CD4-positive, alpha-beta T cell treated with Interleukin-12 subunit alpha and Interleukin-12 subunit beta, for 1 hour (primary cell): Measurements from ENCODE around the gene PFKP.
"Not testable (repeated sequence)": the region's sequence is repeated elsewhere in the genome, so short reads cannot be mapped to it uniquely, and the experiment has no call there.

Source experiments
- DNase-seq: peaks from one replicate; pipeline ENCODE4 v3.0.0-alpha.2; 2020

PFKP gene

GRCh38 chr10:3100093-3100792, 32.9 kb downstream of the PFKP start:
- DNase-seq, result no peak

- no peak for DNase-seq
Measured at GRCh38 chr10:3100856-3101640, 33.7 kb downstream of the PFKP start.

GRCh38 chr10:3102720-3103427, 35.5 kb downstream of the PFKP start:
- no peak for DNase-seq

- no peak for DNase-seq
Measured at GRCh38 chr10:3103646-3104045, 36.3 kb downstream of the PFKP start.

- no peak for DNase-seq
Measured at GRCh38 chr10:3104251-3104918, 37.0 kb downstream of the PFKP start.

- DNase-seq, result no peak
Measured at GRCh38 chr10:3105166-3105565, 37.8 kb downstream of the PFKP start.

GRCh38 chr10:3105905-3106304, 38.6 kb downstream of the PFKP start:
- DNase-seq, result no peak

GRCh38 chr10:3106328-3106727, 39.0 kb downstream of the PFKP start:
- DNase-seq, result not testable (repeated sequence)

GRCh38 chr10:3106928-3107425, 39.6 kb downstream of the PFKP start:
- DNase-seq, result no peak

- DNase-seq, result no peak
Measured at GRCh38 chr10:3107426-3107961, 40.1 kb downstream of the PFKP start.

GRCh38 chr10:3108033-3108432, 40.7 kb downstream of the PFKP start:
- no peak for DNase-seq

GRCh38 chr10:3108575-3109105, 41.3 kb downstream of the PFKP start:
- no peak for DNase-seq

GRCh38 chr10:3109196-3109595, 41.8 kb downstream of the PFKP start:
- DNase-seq, result no peak

GRCh38 chr10:3109633-3110032, 42.3 kb downstream of the PFKP start:
- DNase-seq, result no peak

GRCh38 chr10:3110782-3111620, 43.7 kb downstream of the PFKP start:
- DNase-seq, result no peak

- DNase-seq, result no peak
Measured at GRCh38 chr10:3111621-3112163, 44.3 kb downstream of the PFKP start.

GRCh38 chr10:3113343-3113720, 46.0 kb downstream of the PFKP start:
- DNase-seq, result no peak

GRCh38 chr10:3115685-3116084, 48.3 kb downstream of the PFKP start:
- no peak for DNase-seq

- no peak for DNase-seq
Measured at GRCh38 chr10:3116508-3117100, 49.3 kb downstream of the PFKP start.

GRCh38 chr10:3117486-3117885, 50.1 kb downstream of the PFKP start:
- no peak for DNase-seq

- no peak for DNase-seq
Measured at GRCh38 chr10:3118641-3119091, 51.3 kb downstream of the PFKP start.
